HEK293 (cell line): ENCODE results near the gene ZNF512.

Experiments
- CTCF ChIP-seq: fragments of 450-650 bp; formaldehyde crosslinking; IDR thresholded peaks from 2 replicates; pipeline ENCODE4 v1.5.1; 2016; ENCODE audit warnings: missing biosample characterization, missing genetic modification characterization
- KLF1 ChIP-seq: fragments of 450-650 bp; formaldehyde crosslinking; IDR thresholded peaks from 2 replicates; pipeline ENCODE4 v1.5.1; 2016; ENCODE audit warnings: missing biosample characterization, missing genetic modification characterization
- MEIS1 ChIP-seq: sonication (generic); formaldehyde crosslinking; IDR thresholded peaks from 2 replicates; pipeline ENCODE4 v1.8.1; 2022; ENCODE audit warnings: missing genetic modification reagents, mild to moderate bottlenecking, borderline replicate concordance
- OVOL3 ChIP-seq: fragments of 450-650 bp; formaldehyde crosslinking; IDR thresholded peaks from 2 replicates; pipeline ENCODE4 v1.5.1; 2016; ENCODE audit warnings: missing biosample characterization, missing genetic modification characterization
- ZBTB26 ChIP-seq: fragments of 450-650 bp; formaldehyde crosslinking; optimal IDR thresholded peaks from 2 replicates; pipeline ENCODE3; 2016; ENCODE audit warnings: missing biosample characterization, mild to moderate bottlenecking, missing genetic modification characterization
- ZFP41 ChIP-seq: fragments of 450-650 bp; formaldehyde crosslinking; IDR thresholded peaks from 2 replicates; pipeline ENCODE4 v1.5.1; 2016; ENCODE audit warnings: missing biosample characterization, missing genetic modification characterization, borderline replicate concordance
- ZNF239 ChIP-seq: fragments of 450-650 bp; formaldehyde crosslinking; IDR thresholded peaks from 2 replicates; pipeline ENCODE4 v1.5.1; 2016; ENCODE audit warnings: missing biosample characterization, missing genetic modification characterization
- ZNF280D ChIP-seq: fragments of 450-650 bp; formaldehyde crosslinking; IDR thresholded peaks from 2 replicates; pipeline ENCODE4 v1.5.1; 2016; ENCODE audit warnings: missing biosample characterization, missing genetic modification characterization
- ZNF560 ChIP-seq: fragments of 450-650 bp; formaldehyde crosslinking; IDR thresholded peaks from 2 replicates; pipeline ENCODE4 v1.5.1; 2017; ENCODE audit warnings: missing biosample characterization, missing genetic modification characterization, borderline replicate concordance
- ZNF707 ChIP-seq: fragments of 450-650 bp; formaldehyde crosslinking; IDR thresholded peaks from 2 replicates; pipeline ENCODE4 v1.5.1; 2016; ENCODE audit warnings: missing biosample characterization, missing genetic modification characterization
- ZNF785 ChIP-seq: fragments of 450-650 bp; formaldehyde crosslinking; IDR thresholded peaks from 2 replicates; pipeline ENCODE4 v1.5.1; 2016; ENCODE audit warnings: missing biosample characterization, missing genetic modification characterization

- TF ChIP-seq CTCF (tag by site-specific recombination) = no peak
- no peak for TF ChIP-seq ZNF785 (tag by site-specific recombination)
- TF ChIP-seq OVOL3 (tag by site-specific recombination) = no peak
- TF ChIP-seq KLF1 = no peak
- TF ChIP-seq ZFP41 (tag by site-specific recombination) = no peak
- TF ChIP-seq ZNF280D (tag by site-specific recombination) = no peak
- TF ChIP-seq ZNF239 (tag by site-specific recombination) = no peak
- TF ChIP-seq ZNF707 = no peak
- TF ChIP-seq ZBTB26 (tag by site-specific recombination) = no peak
- TF ChIP-seq MEIS1 (CRISPR knock-in tag) = no peak
- TF ChIP-seq ZNF560 (tag by site-specific recombination) = no peak
These were observed 10.4 kb upstream of the ZNF512 start for GRCh38 chr2:27572439-27572838.
